Subcutaneous adipose tissue (tissue), 4 donors: ENCODE measurements around the gene TMBIM6. TPM values are rescaled to one million over a fixed set of nuclear protein-coding genes. Genes with fewer than 3 reads are reported as not detected.

Source experiments
- CTCF ChIP-seq: fragments of 450-650 bp; IDR thresholded peaks from one replicate; pipeline ENCODE4 v1.5.1; 2016; ENCODE audit warnings: low read depth, mild to moderate bottlenecking, control low read depth, antibody characterized with exemption, moderate library complexity
- total RNA-seq, 4 donors: library from RNA; depleted of rRNA; stranded (reverse); fragments of >200 nt; gene quantifications; one replicate each; pipeline ENCODE4 v1.1.0, GENCODE V29; 2016

The TMBIM6 gene
- total RNA-seq, 4 donors from 2014 or later, result 263 to 522 (median 375) TPM

- TF ChIP-seq CTCF, result no peak
These were observed 53.7 kb downstream of the TMBIM6 start for GRCh38 chr12:49794811-49795653.

- no peak for TF ChIP-seq CTCF
These were observed 54.3 kb downstream of the TMBIM6 start for GRCh38 chr12:49795654-49796105.

- no peak for TF ChIP-seq CTCF
These were observed 54.8 kb downstream of the TMBIM6 start for GRCh38 chr12:49796155-49796554.

GRCh38 chr12:49796606-49797448 lies 55.5 kb downstream of the TMBIM6 start:
- TF ChIP-seq CTCF, result no peak

GRCh38 chr12:49797449-49797776 lies 56.1 kb downstream of the TMBIM6 start:
- no peak for TF ChIP-seq CTCF

GRCh38 chr12:49798248-49798647 lies 56.9 kb downstream of the TMBIM6 start:
- no peak for TF ChIP-seq CTCF

GRCh38 chr12:49798934-49799333 lies 57.6 kb downstream of the TMBIM6 start:
- TF ChIP-seq CTCF, result no peak
